Measurements from ENCODE around the gene NRARP.

The NRARP gene

GRCh38 chr9:137321726-137322361, 19.8 kb upstream of the NRARP start:
- TF ChIP-seq CTCF (IDR thresholded peaks at IDR 0.05; ENCODE audit: low read length) (no peak), EZH2 (IDR thresholded peaks at IDR 0.05; ENCODE audit: borderline replicate concordance, low read length) (no peak)
- Histone ChIP-seq H4K20me1 (ENCODE audit: insufficient read depth, low read length) (no peaks in the 10 kb centered on the region), H3F3A (ENCODE audit: insufficient read depth, low read length) (no peaks in the 10 kb centered on the region), H3K4me3 (ENCODE audit: low read depth, low read length, poor library complexity, severe bottlenecking) (no peak overlapping the region), H2AFZ (ENCODE audit: low read length) (no peak overlapping the region), H3K27me3 (ENCODE audit: insufficient read depth, low read length) (peaks cover 4% of the 10 kb centered on the region; the same call in 1 of the 2 replicates), H3K36me3 (ENCODE audit: insufficient read depth, low read length) (no peaks in the 10 kb centered on the region), H3K9me2 (ENCODE audit: low read depth, low read length) (no peaks in the 10 kb centered on the region), H3K4me1 (ENCODE audit: insufficient read depth, low read length, severe bottlenecking) (peaks cover 6% of the 10 kb centered on the region), H3K4me2 (ENCODE audit: low read length) (no peak overlapping the region), H3K9ac (ENCODE audit: low read length) (no peak overlapping the region), H3K79me2 (ENCODE audit: insufficient read depth, low read length) (no peaks in the 10 kb centered on the region), H3K9me3 (ENCODE audit: low read length) (no peaks in the 10 kb centered on the region), H3K27ac (ENCODE audit: low read depth, low read length, poor library complexity, severe bottlenecking) (no peak overlapping the region)

GRCh38 chr9:137320555-137321384, 18.7 kb upstream of the NRARP start:
- no peaks in the 10 kb centered on the region for H3K9me2 ChIP-seq (ENCODE audit: low read depth, low read length)
- H3K4me1 ChIP-seq (ENCODE audit: insufficient read depth, low read length, severe bottlenecking) = peaks cover 6% of the 10 kb centered on the region
- no peak overlapping the region for H3K4me3 ChIP-seq (ENCODE audit: low read depth, low read length, poor library complexity, severe bottlenecking)
- no peaks in the 10 kb centered on the region for H3K79me2 ChIP-seq (ENCODE audit: insufficient read depth, low read length)
- TF ChIP-seq CTCF (IDR thresholded peaks at IDR 0.05; ENCODE audit: low read length) (no peak), EZH2 (IDR thresholded peaks at IDR 0.05; ENCODE audit: borderline replicate concordance, low read length) (no peak)
- no peak overlapping the region for H3K27ac ChIP-seq (ENCODE audit: low read depth, low read length, poor library complexity, severe bottlenecking)
- no peaks in the 10 kb centered on the region for H3F3A ChIP-seq (ENCODE audit: insufficient read depth, low read length)
- no peaks in the 10 kb centered on the region for H3K36me3 ChIP-seq (ENCODE audit: insufficient read depth, low read length)
- H3K9me3 ChIP-seq (ENCODE audit: low read length) = no peaks in the 10 kb centered on the region
- H3K27me3 ChIP-seq (ENCODE audit: insufficient read depth, low read length) = no peaks in the 10 kb centered on the region
- H4K20me1 ChIP-seq (ENCODE audit: insufficient read depth, low read length) = no peaks in the 10 kb centered on the region
- no peak overlapping the region for H2AFZ ChIP-seq (ENCODE audit: low read length)
- no peak overlapping the region; the same call in 1 of the 2 replicates for H3K4me2 ChIP-seq (ENCODE audit: low read length)
- H3K9ac ChIP-seq (ENCODE audit: low read length) = no peak overlapping the region

- Histone ChIP-seq H3K9me2 (ENCODE audit: low read depth, low read length) (no peaks in the 10 kb centered on the region), H3K36me3 (ENCODE audit: insufficient read depth, low read length) (no peaks in the 10 kb centered on the region), H3K9ac (ENCODE audit: low read length) (no peak overlapping the region), H3K4me3 (ENCODE audit: low read depth, low read length, poor library complexity, severe bottlenecking) (no peak overlapping the region), H3K4me1 (ENCODE audit: insufficient read depth, low read length, severe bottlenecking) (peaks cover 6% of the 10 kb centered on the region), H3K27me3 (ENCODE audit: insufficient read depth, low read length) (no peaks in the 10 kb centered on the region), H3K4me2 (ENCODE audit: low read length) (no peak overlapping the region), H3F3A (ENCODE audit: insufficient read depth, low read length) (no peaks in the 10 kb centered on the region), H2AFZ (ENCODE audit: low read length) (no peak overlapping the region), H3K79me2 (ENCODE audit: insufficient read depth, low read length) (no peaks in the 10 kb centered on the region), H4K20me1 (ENCODE audit: insufficient read depth, low read length) (no peaks in the 10 kb centered on the region), H3K27ac (ENCODE audit: low read depth, low read length, poor library complexity, severe bottlenecking) (no peak overlapping the region), H3K9me3 (ENCODE audit: low read length) (no peaks in the 10 kb centered on the region)
- TF ChIP-seq CTCF (IDR thresholded peaks at IDR 0.05; ENCODE audit: low read length) = no peak
- TF ChIP-seq EZH2 (IDR thresholded peaks at IDR 0.05; ENCODE audit: borderline replicate concordance, low read length) = no peak
Measured at GRCh38 chr9:137319739-137320551, 17.9 kb upstream of the NRARP start.

Measured in OCI-LY1 (cell line).